Thoracic aorta (tissue), 2 donors: ENCODE data around the gene PLD4. TPM values are rescaled to one million over a fixed set of nuclear protein-coding genes. Genes with fewer than 3 reads are reported as not detected.

ENCODE experiments used
- ATAC-seq: fragments of 150-250 bp; one replicate; pipeline ENCODE4 v1.8.0; 2017; ENCODE audit warnings: low read depth; ENCODE audit not compliant: insufficient number of reproducible peaks, low FRiP score
- DNase-seq: peaks from one replicate; pipeline ENCODE4 v3.0.0-alpha.2; 2020; ENCODE audit warnings: low spot score
- H3K27ac ChIP-seq, 2 donors: fragments of 200-600 bp; sonication (generic); 1 replicate in 1 of 2; 2 replicates in 1 of 2; pipeline ENCODE4 v1.5.1; 2016; ENCODE audit warnings: mild to moderate bottlenecking in 2 of 2, moderate library complexity in 2 of 2
- H3K27me3 ChIP-seq: fragments of 200-600 bp; sonication (generic); replicated peaks from 2 replicates; pipeline ENCODE4 v1.6.0; 2016; ENCODE audit warnings: mild to moderate bottlenecking; ENCODE audit not compliant: insufficient read depth
- H3K36me3 ChIP-seq: fragments of 200-600 bp; sonication (generic); one replicate; pipeline ENCODE4 v1.5.1; 2016
- H3K4me1 ChIP-seq, 2 donors: fragments of 200-600 bp; sonication (generic); 1 replicate in 1 of 2; 2 replicates in 1 of 2; pipeline versions ENCODE4 v1.5.1 to v1.6.0; 2016; ENCODE audit warnings: low read depth in 2 of 2, mild to moderate bottlenecking in 1 of 2; ENCODE audit not compliant: control insufficient read depth in 1 of 2
- H3K4me3 ChIP-seq: fragments of 200-600 bp; sonication (generic); 2 replicates; pipeline ENCODE4 v1.5.1; 2016; ENCODE audit warnings: mild to moderate bottlenecking
- H3K9me3 ChIP-seq: fragments of 200-600 bp; sonication (generic); 2 replicates; pipeline ENCODE4 v1.5.1; 2016
- total RNA-seq, 2 donors: library from RNA; depleted of rRNA; stranded (reverse); fragments of >200 nt; gene quantifications; one replicate each; pipeline versions ENCODE4 v1.1.0 to v1.2.3, GENCODE V29; 2016
- TF ChIP-seq, protein P1 (sequence below): fragments of 200-600 bp; sonication (generic); IDR thresholded peaks from one replicate; pipeline ENCODE4 v1.5.1; 2019; ENCODE audit warnings: antibody characterized with exemption

PLD4 gene
- total RNA-seq, 2 donors from 2014 or later: 0.35 TPM; not detected in 1

DNA sequence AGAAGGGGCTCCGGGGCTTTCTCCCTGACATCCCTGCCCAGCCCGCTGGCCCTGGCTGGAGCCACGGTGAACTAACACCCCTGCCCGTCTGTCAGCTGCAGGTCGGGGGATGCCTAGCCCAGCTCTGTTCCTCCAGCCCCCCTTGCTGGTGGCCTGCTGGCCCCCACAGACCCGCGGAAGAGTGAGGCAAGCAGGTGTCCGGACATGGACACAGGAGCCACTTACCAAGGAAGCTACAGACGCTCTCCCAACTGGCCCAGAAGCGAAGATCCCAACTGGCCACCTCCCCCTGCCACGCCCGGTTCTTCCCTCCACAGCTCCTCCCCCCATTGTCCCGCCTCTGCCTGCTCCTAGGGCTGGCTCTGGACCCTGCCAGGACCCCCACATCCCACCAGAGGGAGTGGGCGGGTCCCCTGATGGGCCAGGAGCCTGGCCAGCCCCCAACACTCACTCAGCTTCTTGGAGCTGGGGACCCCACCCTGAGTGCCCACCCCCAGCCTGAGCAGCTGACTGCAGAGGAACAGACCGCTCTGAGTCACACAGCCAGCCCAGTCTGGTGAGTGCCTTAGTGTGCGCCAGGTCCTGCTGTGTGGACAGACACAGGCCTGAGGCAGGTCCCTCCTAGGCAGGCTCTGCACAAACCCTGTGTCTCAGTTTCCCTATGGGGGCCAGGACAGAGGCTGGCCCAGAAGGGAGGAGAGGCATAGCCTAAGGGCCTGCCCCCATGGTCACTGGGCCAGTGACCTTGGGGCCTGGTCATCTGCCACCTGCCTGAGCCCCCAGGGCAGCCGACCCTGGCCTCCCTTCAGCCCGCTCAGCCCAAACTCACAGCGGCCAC, 45.8 kb downstream of the PLD4 start:
- no peak for ATAC-seq
- H3K9me3 ChIP-seq: no peaks in the 10 kb centered on the region
- H3K4me1 ChIP-seq: peaks cover 26 to 73% of the 10 kb centered on the region in 2 donors

DNA sequence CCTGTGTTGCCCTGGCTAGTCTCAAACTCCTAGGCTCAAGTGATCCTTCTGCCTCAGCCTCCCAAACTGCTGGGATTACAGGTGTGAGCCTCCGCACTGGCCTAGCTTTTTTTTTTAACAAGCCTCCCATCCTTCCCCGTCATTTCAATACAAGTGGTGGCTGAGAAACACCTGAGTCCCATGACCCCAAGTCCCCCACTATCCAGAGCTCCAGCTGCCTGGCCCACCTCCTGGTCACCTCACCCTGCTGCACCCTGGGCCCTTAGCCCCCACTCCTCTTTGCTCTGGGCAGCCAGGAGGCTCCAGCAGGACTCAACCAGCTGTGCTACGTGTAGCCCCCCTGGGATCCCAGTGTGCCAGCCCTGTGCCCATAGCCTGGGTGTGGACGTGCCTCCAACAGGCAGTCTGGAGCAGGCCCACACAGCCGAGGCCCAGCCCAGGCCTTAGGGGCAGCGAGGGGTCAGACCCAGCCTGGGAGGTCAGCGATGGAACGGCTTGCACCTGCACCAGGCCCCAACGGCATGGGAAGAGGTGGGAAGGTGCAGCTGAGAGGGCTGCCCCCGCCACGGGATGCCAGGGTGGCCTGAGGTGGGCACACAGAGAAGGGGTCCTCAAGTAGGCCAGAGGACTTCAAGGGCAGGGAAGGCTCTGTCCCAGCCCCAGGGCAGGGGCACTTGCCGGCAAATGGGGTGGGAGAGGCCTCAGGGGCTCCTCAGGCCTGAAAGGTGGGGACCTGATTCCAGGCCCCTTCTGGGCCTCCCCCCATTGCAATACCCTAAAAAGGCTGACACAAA, 47.0 kb downstream of the PLD4 start:
- Histone ChIP-seq H3K9me3 (no peaks in the 10 kb centered on the region), H3K4me3 (no peak overlapping the region), H3K27ac (peak overlapping the region; percentile 92 to 94), H3K4me1 (peaks cover 30 to 85% of the 10 kb centered on the region in 2 donors), H3K27me3 (no peaks in the 10 kb centered on the region), H3K36me3 (no peaks in the 10 kb centered on the region)
- ATAC-seq: no peak
- TF ChIP-seq, protein P1, sequence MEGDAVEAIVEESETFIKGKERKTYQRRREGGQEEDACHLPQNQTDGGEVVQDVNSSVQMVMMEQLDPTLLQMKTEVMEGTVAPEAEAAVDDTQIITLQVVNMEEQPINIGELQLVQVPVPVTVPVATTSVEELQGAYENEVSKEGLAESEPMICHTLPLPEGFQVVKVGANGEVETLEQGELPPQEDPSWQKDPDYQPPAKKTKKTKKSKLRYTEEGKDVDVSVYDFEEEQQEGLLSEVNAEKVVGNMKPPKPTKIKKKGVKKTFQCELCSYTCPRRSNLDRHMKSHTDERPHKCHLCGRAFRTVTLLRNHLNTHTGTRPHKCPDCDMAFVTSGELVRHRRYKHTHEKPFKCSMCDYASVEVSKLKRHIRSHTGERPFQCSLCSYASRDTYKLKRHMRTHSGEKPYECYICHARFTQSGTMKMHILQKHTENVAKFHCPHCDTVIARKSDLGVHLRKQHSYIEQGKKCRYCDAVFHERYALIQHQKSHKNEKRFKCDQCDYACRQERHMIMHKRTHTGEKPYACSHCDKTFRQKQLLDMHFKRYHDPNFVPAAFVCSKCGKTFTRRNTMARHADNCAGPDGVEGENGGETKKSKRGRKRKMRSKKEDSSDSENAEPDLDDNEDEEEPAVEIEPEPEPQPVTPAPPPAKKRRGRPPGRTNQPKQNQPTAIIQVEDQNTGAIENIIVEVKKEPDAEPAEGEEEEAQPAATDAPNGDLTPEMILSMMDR: no peak
- DNase-seq: no peak

More for the DNA sequence above, 45.8 kb downstream of the PLD4 start:
- no peak overlapping the region for H3K4me3 ChIP-seq
- DNase-seq: no peak
- no peaks in the 10 kb centered on the region for H3K36me3 ChIP-seq
- TF ChIP-seq, protein P1: no peak
- H3K27ac ChIP-seq: peak overlapping the region in 1 of 2 donors; percentile 94
- no peaks in the 10 kb centered on the region for H3K27me3 ChIP-seq

DNA sequence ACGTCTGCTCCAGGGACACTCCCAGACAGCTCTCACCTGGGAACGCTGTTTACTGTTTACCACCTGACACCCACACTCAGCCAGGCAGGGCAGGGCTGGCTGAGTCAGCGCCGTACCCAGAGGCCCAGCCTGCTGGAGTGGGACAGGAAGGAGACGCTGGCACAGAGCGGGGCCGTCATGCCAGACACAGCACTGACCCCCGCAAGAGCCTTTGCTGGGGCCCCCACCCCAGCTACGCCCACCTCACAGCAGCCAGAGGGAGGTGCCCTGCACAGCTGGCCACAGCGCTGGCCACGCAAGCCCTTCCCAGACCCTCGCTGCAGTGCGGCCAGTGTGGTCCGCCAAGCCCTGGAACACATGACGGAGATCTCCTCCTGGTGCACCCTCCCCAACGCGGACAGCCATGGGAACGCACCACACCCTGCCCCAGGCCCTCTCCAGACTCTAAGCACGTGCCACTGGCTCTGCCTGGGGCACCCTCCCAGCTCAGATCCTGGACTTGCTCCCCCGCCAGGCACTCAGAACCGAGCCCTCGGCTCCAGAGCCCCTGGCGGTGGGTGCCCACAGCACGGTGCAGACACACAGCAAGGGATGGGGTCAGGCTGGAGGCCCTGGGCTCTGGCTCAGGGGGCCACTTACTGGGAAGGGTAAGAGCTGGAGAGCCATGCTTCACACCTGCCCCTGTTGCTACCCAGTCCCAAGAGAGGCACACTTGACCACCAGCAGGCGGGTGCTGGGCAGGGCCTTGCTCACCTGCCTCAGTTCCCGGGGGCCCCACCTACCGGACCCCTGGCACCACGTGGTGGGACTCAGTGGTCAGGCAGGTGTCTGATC, 47.8 kb downstream of the PLD4 start:
- Histone ChIP-seq H3K36me3 (no peaks in the 10 kb centered on the region), H3K4me1 (peaks cover 37 to 85% of the 10 kb centered on the region in 2 donors), H3K4me3 (peak overlapping the region; percentile 50), H3K27me3 (no peaks in the 10 kb centered on the region), H3K9me3 (no peaks in the 10 kb centered on the region), H3K27ac (peak overlapping the region; percentile 92 to 94)
- DNase-seq (no peak), ATAC-seq (peak; percentile 14)
- TF ChIP-seq, protein P1: no peak

DNA sequence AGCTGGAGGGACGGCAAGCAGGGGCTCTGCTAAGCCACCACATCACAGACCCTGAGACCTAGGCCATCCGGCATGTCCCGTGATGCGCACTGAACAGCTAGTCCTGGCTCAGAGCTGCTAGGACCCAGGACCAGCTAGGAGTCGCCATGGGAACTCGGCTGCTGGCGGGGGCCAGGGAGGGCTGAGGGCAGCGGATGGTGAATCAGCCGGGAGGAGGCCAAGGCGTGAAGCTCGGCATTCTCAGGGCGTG, 48.4 kb downstream of the PLD4 start:
- Histone ChIP-seq H3K4me3 (peak overlapping the region; percentile 50), H3K9me3 (no peaks in the 10 kb centered on the region), H3K36me3 (no peaks in the 10 kb centered on the region), H3K4me1 (peaks cover 40 to 85% of the 10 kb centered on the region in 2 donors), H3K27me3 (no peaks in the 10 kb centered on the region), H3K27ac (peak overlapping the region; percentile 92 to 94)
- DNase-seq: peak; percentile 82
- ATAC-seq: no peak
- TF ChIP-seq, protein P1: no peak
